Endothelial cell of umbilical vein (primary cell): ENCODE results near the gene EIF2S3. TPM values are rescaled to one million over a fixed set of nuclear protein-coding genes. Genes with fewer than 3 reads are reported as not detected.

Source experiments
- BruUV-seq: library from RNA; stranded (reverse); fragments of 400-500 nt; replicated peaks from 2 replicates; lab custom pipeline; 2021; lab: Mats Ljungman, UMichigan
- CTCF ChIA-PET: fragments of 300-600, 350-600 bp; sonication (Branson Sonifier 250); formaldehyde crosslinking; loops from one replicate; lab custom pipeline; 2021; ENCODE audit warnings: antibody characterized with exemption, inconsistent platforms; lab: Charles Lee
- POLR2A ChIA-PET: fragments of 300-600, 350-600 bp; sonication (Branson Sonifier 250); formaldehyde crosslinking; loops from one replicate; lab custom pipeline; 2021; ENCODE audit warnings: antibody characterized with exemption, inconsistent platforms; lab: Charles Lee
- DNase-seq: peaks from one replicate; pipeline ENCODE4 v3.0.0-alpha.2; 2011; ENCODE audit warnings: low read depth, low spot score
- FAIRE-seq: peaks from 2 replicates; lab custom pipeline; 2011; peaks lifted over from hg19 to GRCh38; lab: Jason Lieb, UNC
- H2AFZ ChIP-seq: 2 replicates; pipeline ENCODE4 v1.6.0; 2012; ENCODE audit warnings: low read depth, low read length, control low read depth, inconsistent platforms
- H3K27ac ChIP-seq: 2 replicates; pipeline ENCODE4 v1.5.1; 2011; ENCODE audit warnings: low read depth, mild to moderate bottlenecking, control low read depth, low read length, moderate library complexity; ENCODE audit not compliant: insufficient read depth
- H3K27me3 ChIP-seq, 2 experiments: 2 replicates each; pipeline versions ENCODE4 v1.6.0 to v1.6.1; 2011; ENCODE audit warnings: low read length in 2 of 2, mixed read lengths in 1 of 2; ENCODE audit not compliant: control insufficient read depth in 2 of 2, insufficient read depth in 2 of 2
- H3K36me3 ChIP-seq, 2 experiments: 2 replicates in 1 of 2; 3 replicates in 1 of 2; pipeline ENCODE4 v1.5.1; 2011; ENCODE audit warnings: low read length in 2 of 2, mild to moderate bottlenecking in 1 of 2, moderate library complexity in 1 of 2; ENCODE audit not compliant: control insufficient read depth in 2 of 2, insufficient read depth in 2 of 2; ENCODE audit errors: extremely low read depth in 1 of 2
- H3K4me1 ChIP-seq: 3 replicates; pipeline ENCODE4 v1.5.1; 2011; ENCODE audit warnings: mild to moderate bottlenecking, low read length; ENCODE audit not compliant: control insufficient read depth, insufficient read depth; ENCODE audit errors: extremely low read depth
- H3K4me2 ChIP-seq: 2 replicates; pipeline ENCODE4 v1.6.1; 2011; ENCODE audit warnings: low read length, control low read depth, mixed read lengths; ENCODE audit not compliant: insufficient read depth
- H3K4me3 ChIP-seq, 3 experiments: fragments of 200-600 bp in 1 of 3; sonication (generic), shearing (Covaris generic) in 1 of 3; replicated peaks in 1 of 3; 2 replicates each; pipeline ENCODE4 v1.5.1; 2011 to 2016; ENCODE audit warnings: control low read depth in 3 of 3, low read length in 3 of 3, mild to moderate bottlenecking in 2 of 3, inconsistent platforms in 1 of 3, low read depth in 1 of 3, moderate library complexity in 1 of 3; ENCODE audit not compliant: insufficient read depth in 1 of 3
- H3K79me2 ChIP-seq: 2 replicates; pipeline ENCODE4 v1.6.0; 2012; ENCODE audit warnings: low read length, inconsistent platforms; ENCODE audit not compliant: control insufficient read depth, insufficient read depth
- H3K9ac ChIP-seq: replicated peaks from 2 replicates; pipeline ENCODE3; 2011; ENCODE audit warnings: low read length, control low read depth; ENCODE audit not compliant: insufficient read depth; ENCODE audit errors: extremely low read depth
- H3K9me1 ChIP-seq: replicated peaks from 3 replicates; pipeline ENCODE4 v1.6.0; 2011; ENCODE audit warnings: mild to moderate bottlenecking, low read length; ENCODE audit not compliant: control insufficient read depth, insufficient read depth; ENCODE audit errors: extremely low read depth
- H3K9me3 ChIP-seq: replicated peaks from 2 replicates; pipeline ENCODE4 v1.5.1; 2012; ENCODE audit warnings: low read length, inconsistent platforms; ENCODE audit not compliant: control insufficient read depth, insufficient read depth
- H4K20me1 ChIP-seq: replicated peaks from 2 replicates; pipeline ENCODE3; 2011; ENCODE audit warnings: mild to moderate bottlenecking, low read length; ENCODE audit not compliant: control insufficient read depth, insufficient read depth; ENCODE audit errors: extremely low read depth
- CTCF ChIP-seq, 2 donors: IDR thresholded peaks; 1 replicate in 1 of 2; 2 replicates in 1 of 2; pipeline ENCODE4 v1.5.1; 2011; ENCODE audit warnings: low read length in 2 of 2, mild to moderate bottlenecking in 2 of 2, moderate library complexity in 2 of 2, control low read depth in 1 of 2, inconsistent platforms in 1 of 2, low read depth in 1 of 2; ENCODE audit not compliant: insufficient read depth in 1 of 2; ENCODE audit errors: extremely low read depth in 1 of 2
- EZH2 ChIP-seq: IDR thresholded peaks from 2 replicates; pipeline ENCODE4 v1.6.1; 2012; ENCODE audit warnings: borderline replicate concordance, low read depth, mild to moderate bottlenecking, moderate library complexity, low read length, inconsistent platforms; ENCODE audit not compliant: severe bottlenecking
- FOS ChIP-seq: IDR thresholded peaks from 2 replicates; pipeline ENCODE4 v1.6.1; 2011; ENCODE audit warnings: mild to moderate bottlenecking, low read length, moderate library complexity, borderline replicate concordance; ENCODE audit not compliant: insufficient read depth
- GATA2 ChIP-seq: IDR thresholded peaks from 2 replicates; pipeline ENCODE4 v1.7.0; 2011; ENCODE audit warnings: low read depth, mild to moderate bottlenecking, moderate library complexity, mixed read lengths, low read length; ENCODE audit not compliant: insufficient read length, insufficient read depth
- JUN ChIP-seq: IDR thresholded peaks from 2 replicates; pipeline ENCODE4 v1.6.1; 2011; ENCODE audit warnings: borderline replicate concordance, low read depth; ENCODE audit not compliant: insufficient read length, insufficient read depth
- MAX ChIP-seq: IDR thresholded peaks from 2 replicates; pipeline ENCODE4 v1.6.1; 2011; ENCODE audit not compliant: insufficient read depth, insufficient read length
- MYC ChIP-seq: IDR thresholded peaks from one replicate; pipeline ENCODE4 v1.6.1; 2011; ENCODE audit warnings: mild to moderate bottlenecking, low read depth, low read length
- POLR2A ChIP-seq: IDR thresholded peaks from 2 replicates; pipeline ENCODE4 v1.6.1; 2012; ENCODE audit warnings: low read depth, mild to moderate bottlenecking, control low read depth, low read length
- POLR2AphosphoS5 ChIP-seq: IDR thresholded peaks from 2 replicates; pipeline ENCODE4 v1.6.1; 2012; ENCODE audit warnings: low read depth, mild to moderate bottlenecking, control low read depth, low read length, moderate library complexity; ENCODE audit not compliant: insufficient read depth
- dilution Hi-C: fragments of 300-500 bp; cut with MboI; formaldehyde crosslinking; loops from one replicate; pipeline ENCODE4 v1.15.0; 2019; ENCODE audit warnings: low sequenced_read_pairs; ENCODE audit not compliant: extremely low pct_ligation_motif_present
- intact Hi-C: fragments of 100-400 bp; cut with micrococcal nuclease; formaldehyde crosslinking; loops from one replicate; pipeline ENCODE4 v1.10.0; 2022
- polyA plus RNA-seq, 4 experiments: library from polyadenylated mRNA; depleted of rRNA in 3 of 4; stranded (reverse) in 3 of 4; unstranded in 1 of 4; fragments of >200 nt; gene quantifications; 2 replicates each; pipeline versions ENCODE4 v1.2.1 to v1.2.3, GENCODE V29; 2011 to 2012; ENCODE audit warnings: missing spikeins in 1 of 4
- total RNA-seq: library from RNA; stranded (reverse); gene quantifications from 2 replicates; pipeline ENCODE4 v1.2.3, GENCODE V29; 2021

EIF2S3 gene
- total and polyA plus RNA-seq, 2 donors (not counting 3 experiments of a cell fraction or from before 2014, with no cell fraction given), result 35.8 to 161 TPM

- Histone ChIP-seq H3K4me3 (no peak overlapping the region), H3K4me2 (no peak overlapping the region), H3K9me3 (no peaks in the 10 kb centered on the region), H3K4me1 (peaks cover 6% of the 10 kb centered on the region), H3K27me3 (no peaks in the 10 kb centered on the region), H3K27ac (no peak overlapping the region), H3K79me2 (peaks cover 25% of the 10 kb centered on the region), H3K9ac (no peak overlapping the region), H3K9me1 (no peaks in the 10 kb centered on the region), H3K36me3 (no peaks in the 10 kb centered on the region), H2AFZ (no peak overlapping the region), H4K20me1 (no peaks in the 10 kb centered on the region)
- CTCF ChIA-PET, result no interaction called here
- dilution Hi-C loops, result no loop called here
- no peak for FAIRE-seq
- intact Hi-C loops, result no loop called here
- POLR2A ChIA-PET, result interaction anchor here (0.6 kb wide), 1 partner anchor 34 kb away, joined by 3 read pairs; no protein-coding TSS in a partner anchor
- no peak for TF ChIP-seq MYC
- no peak for TF ChIP-seq GATA2
- no peak for TF ChIP-seq EZH2
- no peak for TF ChIP-seq POLR2AphosphoS5
- no peak for TF ChIP-seq JUN
- TF ChIP-seq CTCF (IDR thresholded peaks at IDR 0.05; ENCODE audit: extremely low read depth in 1 of 2, insufficient read depth in 1 of 2, low read depth in 1 of 2, low read length in 2 of 2), result no peak
- TF ChIP-seq MAX, result no peak
- TF ChIP-seq POLR2A, result no peak
- no peak for TF ChIP-seq FOS
- no peak for DNase-seq
- no TSS peak for BruUV-seq
Measured at GRCh38 chrX:24019448-24019847, 35.3 kb upstream of the EIF2S3 start.
